Tibial nerve (tissue), 4 donors: ENCODE measurements around the gene IPO13.

Source experiments
- EP300 ChIP-seq, 2 donors: sonication (generic); formaldehyde crosslinking; IDR thresholded peaks; one replicate each; pipeline ENCODE4 v1.6.1; 2017; ENCODE audit warnings: antibody characterized with exemption in 2 of 2, mild to moderate bottlenecking in 1 of 2
- POLR2A ChIP-seq, 2 donors: fragments of 450-650 bp; IDR thresholded peaks; one replicate each; pipeline ENCODE4 v1.6.1; 2017; ENCODE audit warnings: antibody characterized with exemption in 2 of 2, mild to moderate bottlenecking in 2 of 2, moderate library complexity in 2 of 2
- TF ChIP-seq, protein P1 (sequence below), 5 experiments: fragments of 200-600 bp in 3 of 5; fragments of 450-650 bp in 2 of 5; sonication (generic) in 3 of 5; IDR thresholded peaks; one replicate each; pipeline ENCODE4 v1.5.1; 2016 to 2019; ENCODE audit warnings: antibody characterized with exemption in 5 of 5, mild to moderate bottlenecking in 3 of 5, moderate library complexity in 2 of 5

DNA sequence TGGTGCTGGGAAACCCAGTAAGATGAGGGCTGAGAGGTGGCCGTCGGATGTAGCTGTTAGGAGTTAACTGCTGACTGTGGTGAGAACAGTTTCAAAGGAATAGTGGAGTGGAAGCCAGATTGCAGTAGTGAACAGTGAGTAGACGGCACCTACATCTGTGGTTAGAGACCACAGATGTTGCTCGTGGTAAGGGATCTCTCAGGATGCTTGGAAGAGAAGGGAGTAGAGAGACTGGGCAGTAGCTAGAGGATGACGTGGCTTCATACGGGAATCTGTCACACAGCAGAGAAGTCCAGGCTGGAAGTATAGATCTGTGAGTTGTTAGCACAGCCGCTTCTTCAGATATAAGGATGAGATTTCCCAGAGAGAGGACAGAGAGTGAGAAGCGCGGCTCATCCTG, 20.9 kb upstream of the IPO13 start:
- TF ChIP-seq, protein P1, sequence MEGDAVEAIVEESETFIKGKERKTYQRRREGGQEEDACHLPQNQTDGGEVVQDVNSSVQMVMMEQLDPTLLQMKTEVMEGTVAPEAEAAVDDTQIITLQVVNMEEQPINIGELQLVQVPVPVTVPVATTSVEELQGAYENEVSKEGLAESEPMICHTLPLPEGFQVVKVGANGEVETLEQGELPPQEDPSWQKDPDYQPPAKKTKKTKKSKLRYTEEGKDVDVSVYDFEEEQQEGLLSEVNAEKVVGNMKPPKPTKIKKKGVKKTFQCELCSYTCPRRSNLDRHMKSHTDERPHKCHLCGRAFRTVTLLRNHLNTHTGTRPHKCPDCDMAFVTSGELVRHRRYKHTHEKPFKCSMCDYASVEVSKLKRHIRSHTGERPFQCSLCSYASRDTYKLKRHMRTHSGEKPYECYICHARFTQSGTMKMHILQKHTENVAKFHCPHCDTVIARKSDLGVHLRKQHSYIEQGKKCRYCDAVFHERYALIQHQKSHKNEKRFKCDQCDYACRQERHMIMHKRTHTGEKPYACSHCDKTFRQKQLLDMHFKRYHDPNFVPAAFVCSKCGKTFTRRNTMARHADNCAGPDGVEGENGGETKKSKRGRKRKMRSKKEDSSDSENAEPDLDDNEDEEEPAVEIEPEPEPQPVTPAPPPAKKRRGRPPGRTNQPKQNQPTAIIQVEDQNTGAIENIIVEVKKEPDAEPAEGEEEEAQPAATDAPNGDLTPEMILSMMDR (IDR thresholded peaks at IDR 0.05), result no peak
- TF ChIP-seq EP300 (IDR thresholded peaks at IDR 0.05) (no peak), POLR2A (IDR thresholded peaks at IDR 0.05) (no peak)
